GM20000 (cell line): ENCODE data around the gene IGF2BP3.

ENCODE experiments used
- DNase-seq: peaks from one replicate; pipeline ENCODE4 v3.0.0; 2012; ENCODE audit warnings: low spot score
- CTCF ChIP-seq: IDR thresholded peaks from 2 replicates; pipeline ENCODE4 v1.5.1; 2012; ENCODE audit warnings: mild to moderate bottlenecking, control low read depth; ENCODE audit errors: extremely low read depth, missing control alignments

Gene IGF2BP3

DNA sequence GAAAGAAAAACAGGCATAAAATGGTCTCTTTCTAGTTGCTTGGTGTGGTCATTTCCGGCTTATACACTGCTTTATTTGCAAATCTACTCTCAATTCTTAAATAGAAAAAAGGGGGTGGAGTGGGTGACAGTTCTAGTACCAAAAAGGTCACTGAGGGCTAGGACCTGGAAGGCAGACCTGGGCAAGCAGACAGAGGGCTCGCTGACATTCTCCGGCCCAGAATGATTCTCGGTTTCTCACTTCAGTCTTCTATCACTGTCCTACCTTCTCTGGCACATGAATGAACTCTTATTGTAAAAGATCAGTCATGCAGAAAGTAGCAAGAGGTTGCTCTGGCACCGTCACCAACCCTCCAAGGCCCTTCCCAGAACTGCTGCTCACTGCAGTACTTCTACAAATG, 117.1 kb downstream of the IGF2BP3 start:
- peak; percentile 26 for DNase-seq

DNA sequence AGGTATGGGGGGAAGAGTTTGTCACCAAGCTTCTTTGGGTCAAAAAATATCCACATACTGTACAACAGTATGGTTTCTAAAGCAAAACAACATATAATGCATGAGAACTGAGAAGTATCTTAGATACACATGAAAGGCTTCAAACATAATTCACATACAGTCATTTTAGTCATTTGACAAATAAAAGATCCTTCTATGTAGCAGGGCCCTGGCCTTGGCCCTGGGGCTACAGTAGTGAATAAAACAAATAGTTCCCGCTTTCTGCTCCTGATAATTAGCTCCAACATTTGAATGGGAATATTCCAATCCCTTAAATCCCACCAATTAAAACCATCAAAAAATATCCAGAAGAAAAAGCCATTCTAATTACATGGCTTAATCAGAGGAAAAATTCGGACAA, 119.8 kb downstream of the IGF2BP3 start:
- no peak for TF ChIP-seq CTCF
- DNase-seq, result no peak

More for the DNA sequence above, 117.1 kb downstream of the IGF2BP3 start:
- no peak for TF ChIP-seq CTCF

GRCh38 chr7:23349484-23350157, 120.7 kb downstream of the IGF2BP3 start:
- no peak for DNase-seq
- no peak for TF ChIP-seq CTCF

DNA sequence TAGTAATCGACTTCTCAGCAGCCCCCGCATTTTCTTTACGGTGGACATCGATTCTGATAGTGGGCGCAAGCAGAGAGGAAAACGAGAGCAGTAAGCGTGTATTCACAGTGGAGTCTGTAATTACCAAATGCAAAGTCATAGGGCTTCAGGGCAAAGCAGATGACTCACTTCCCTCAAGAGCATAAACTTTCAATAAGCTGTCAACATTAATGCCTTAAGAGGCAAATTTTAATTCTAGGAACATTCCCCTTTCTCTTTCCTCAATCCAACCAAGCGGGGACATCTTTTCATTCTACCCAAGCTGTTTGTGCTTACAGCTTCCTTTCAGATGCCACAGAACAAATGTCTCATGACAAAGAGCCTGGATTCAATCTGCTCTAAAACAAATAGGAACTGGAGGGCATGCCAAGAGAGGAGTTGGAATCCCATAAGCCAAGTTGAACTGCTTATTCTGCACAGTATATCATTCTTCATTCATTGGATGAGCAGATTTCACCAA, 122.6 kb downstream of the IGF2BP3 start:
- DNase-seq, result no peak
- no peak for TF ChIP-seq CTCF

DNA sequence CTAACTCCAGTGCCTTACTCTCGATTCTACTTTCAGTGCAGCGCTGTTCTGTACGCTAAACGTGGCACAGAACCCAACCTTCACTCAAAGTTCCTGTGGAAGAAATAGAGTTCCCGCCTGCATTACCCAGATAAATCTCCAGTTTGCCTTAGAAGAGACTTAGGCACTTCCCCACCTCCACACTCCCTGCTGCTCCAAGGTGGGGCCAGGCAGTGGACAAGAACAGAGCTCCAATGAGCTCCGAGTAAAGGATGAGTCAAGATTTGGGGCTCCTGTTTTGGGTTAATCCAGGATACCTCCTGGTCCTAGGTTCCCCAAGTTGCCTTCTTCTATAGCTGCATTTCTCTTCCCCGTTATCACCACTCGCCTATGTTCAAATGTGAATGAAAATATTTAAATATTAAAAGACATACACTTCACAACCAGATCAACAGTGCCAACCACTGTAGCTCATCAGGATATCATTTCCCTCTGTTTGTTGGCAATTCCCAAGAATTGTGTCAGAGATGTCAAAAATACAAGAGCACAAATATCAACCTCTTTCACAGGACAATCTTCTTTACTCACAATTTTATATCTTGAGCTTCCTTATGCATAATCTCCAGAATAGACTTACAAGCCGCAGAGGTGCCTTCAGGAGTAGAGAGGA, 123.1 kb downstream of the IGF2BP3 start:
- no peak for DNase-seq
- TF ChIP-seq CTCF, result no peak

DNA sequence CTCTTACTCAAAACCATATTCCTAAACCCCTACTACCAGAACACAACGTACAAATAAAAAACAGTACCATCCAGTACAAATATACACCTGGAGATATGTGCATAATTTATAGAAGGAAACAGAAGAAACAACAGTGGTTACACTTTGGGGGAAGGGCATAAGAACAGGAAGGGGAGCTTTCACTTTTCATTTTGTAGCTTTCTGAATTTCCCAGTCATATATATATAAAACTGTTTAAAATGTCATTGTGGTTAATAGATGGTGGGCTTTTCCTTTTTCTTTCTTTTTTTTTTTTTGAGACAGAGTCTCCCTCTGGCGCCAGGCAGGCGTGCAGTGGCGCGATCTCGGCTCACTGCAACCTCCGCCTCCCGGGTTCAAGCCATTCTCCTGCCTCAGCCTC, 124.0 kb downstream of the IGF2BP3 start:
- DNase-seq, result peak; percentile 51
- TF ChIP-seq CTCF, result no peak

GRCh38 chr7:23345601-23346000, 124.7 kb downstream of the IGF2BP3 start:
- no peak for DNase-seq
- no peak for TF ChIP-seq CTCF
